H1 (cell line): ENCODE measurements around the gene TP53.

Source experiments
- ATF2 ChIP-seq: IDR thresholded peaks from 2 replicates; pipeline ENCODE4 v1.6.1; 2012; ENCODE audit warnings: low read length, inconsistent platforms
- CREB1 ChIP-seq: IDR thresholded peaks from 2 replicates; pipeline ENCODE4 v1.6.1; 2012; ENCODE audit warnings: inconsistent platforms
- EZH2 ChIP-seq: fragments of 200-600 bp; sonication (generic); IDR thresholded peaks from 2 replicates; pipeline ENCODE4 v1.7.1; 2012; ENCODE audit warnings: low read depth, mild to moderate bottlenecking, moderate library complexity, low read length, inconsistent platforms; ENCODE audit not compliant: severe bottlenecking
- NRF1 ChIP-seq: IDR thresholded peaks from 2 replicates; pipeline ENCODE4 v1.6.1; 2011; ENCODE audit warnings: mild to moderate bottlenecking, low read depth, low read length, improper control_type of control experiment
- POLR2A ChIP-seq, 2 experiments: IDR thresholded peaks; 1 replicate in 1 of 2; 2 replicates in 1 of 2; pipeline ENCODE4 v1.6.1; 2011; ENCODE audit warnings: low read depth in 2 of 2, low read length in 2 of 2, mild to moderate bottlenecking in 2 of 2; ENCODE audit errors: control extremely low read depth in 1 of 2
- POLR2AphosphoS5 ChIP-seq: IDR thresholded peaks from 2 replicates; pipeline ENCODE4 v1.6.1; 2011; ENCODE audit warnings: low read depth, low read length
- RFX5 ChIP-seq: IDR thresholded peaks from 2 replicates; pipeline ENCODE4 v1.6.1; 2011; ENCODE audit warnings: low read depth, low read length, improper control_type of control experiment, borderline replicate concordance
- SP1 ChIP-seq: IDR thresholded peaks from 2 replicates; pipeline ENCODE4 v1.6.1; 2011; ENCODE audit warnings: low read depth, low read length
- TAF1 ChIP-seq: IDR thresholded peaks from 2 replicates; pipeline ENCODE4 v1.6.1; 2011; ENCODE audit warnings: mild to moderate bottlenecking, low read depth, low read length
- TF ChIP-seq, protein P1 (sequence below), 3 experiments: IDR thresholded peaks; 1 replicate in 2 of 3; 2 replicates in 1 of 3; pipeline versions ENCODE4 v1.5.1 to v1.6.1; 2011; ENCODE audit warnings: low read length in 3 of 3, mild to moderate bottlenecking in 3 of 3, inconsistent platforms in 2 of 3, low read depth in 1 of 3, moderate library complexity in 1 of 3; ENCODE audit not compliant: insufficient read depth in 1 of 3; ENCODE audit errors: control extremely low read depth in 1 of 3
- TF ChIP-seq, protein P2 (sequence below): IDR thresholded peaks from 2 replicates; pipeline ENCODE4 v1.6.1; 2012; ENCODE audit warnings: inconsistent platforms
- TF ChIP-seq, protein P3 (sequence below): fragments of 300-600 bp; sonication (generic); IDR thresholded peaks from 2 replicates; pipeline ENCODE4 v1.7.1; 2012; ENCODE audit warnings: low read length, moderate library complexity, mild to moderate bottlenecking, inconsistent platforms; ENCODE audit not compliant: insufficient replicate concordance

GRCh38 chr17:7711051-7711755 lies 23.9 kb upstream of the TP53 start:
- TF ChIP-seq, protein P1, sequence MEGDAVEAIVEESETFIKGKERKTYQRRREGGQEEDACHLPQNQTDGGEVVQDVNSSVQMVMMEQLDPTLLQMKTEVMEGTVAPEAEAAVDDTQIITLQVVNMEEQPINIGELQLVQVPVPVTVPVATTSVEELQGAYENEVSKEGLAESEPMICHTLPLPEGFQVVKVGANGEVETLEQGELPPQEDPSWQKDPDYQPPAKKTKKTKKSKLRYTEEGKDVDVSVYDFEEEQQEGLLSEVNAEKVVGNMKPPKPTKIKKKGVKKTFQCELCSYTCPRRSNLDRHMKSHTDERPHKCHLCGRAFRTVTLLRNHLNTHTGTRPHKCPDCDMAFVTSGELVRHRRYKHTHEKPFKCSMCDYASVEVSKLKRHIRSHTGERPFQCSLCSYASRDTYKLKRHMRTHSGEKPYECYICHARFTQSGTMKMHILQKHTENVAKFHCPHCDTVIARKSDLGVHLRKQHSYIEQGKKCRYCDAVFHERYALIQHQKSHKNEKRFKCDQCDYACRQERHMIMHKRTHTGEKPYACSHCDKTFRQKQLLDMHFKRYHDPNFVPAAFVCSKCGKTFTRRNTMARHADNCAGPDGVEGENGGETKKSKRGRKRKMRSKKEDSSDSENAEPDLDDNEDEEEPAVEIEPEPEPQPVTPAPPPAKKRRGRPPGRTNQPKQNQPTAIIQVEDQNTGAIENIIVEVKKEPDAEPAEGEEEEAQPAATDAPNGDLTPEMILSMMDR (IDR thresholded peaks at IDR 0.05; ENCODE audit: control extremely low read depth in 1 of 3, insufficient read depth in 1 of 3, low read depth in 1 of 3, low read length in 3 of 3), result peak; percentile 47 to 84 (median 76); a peak in 3 of 4 replicates
- TF ChIP-seq CREB1 (no peak), RFX5 (no peak), POLR2AphosphoS5 (no peak), POLR2A (IDR thresholded peaks at IDR 0.05; ENCODE audit: control extremely low read depth in 1 of 2, low read depth in 2 of 2, low read length in 2 of 2) (no peak), NRF1 (no peak), SP1 (no peak), ATF2 (no peak), TAF1 (no peak), EZH2 (no peak)
- TF ChIP-seq, protein P2, sequence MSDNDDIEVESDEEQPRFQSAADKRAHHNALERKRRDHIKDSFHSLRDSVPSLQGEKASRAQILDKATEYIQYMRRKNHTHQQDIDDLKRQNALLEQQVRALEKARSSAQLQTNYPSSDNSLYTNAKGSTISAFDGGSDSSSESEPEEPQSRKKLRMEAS, result no peak
- TF ChIP-seq, protein P3, sequence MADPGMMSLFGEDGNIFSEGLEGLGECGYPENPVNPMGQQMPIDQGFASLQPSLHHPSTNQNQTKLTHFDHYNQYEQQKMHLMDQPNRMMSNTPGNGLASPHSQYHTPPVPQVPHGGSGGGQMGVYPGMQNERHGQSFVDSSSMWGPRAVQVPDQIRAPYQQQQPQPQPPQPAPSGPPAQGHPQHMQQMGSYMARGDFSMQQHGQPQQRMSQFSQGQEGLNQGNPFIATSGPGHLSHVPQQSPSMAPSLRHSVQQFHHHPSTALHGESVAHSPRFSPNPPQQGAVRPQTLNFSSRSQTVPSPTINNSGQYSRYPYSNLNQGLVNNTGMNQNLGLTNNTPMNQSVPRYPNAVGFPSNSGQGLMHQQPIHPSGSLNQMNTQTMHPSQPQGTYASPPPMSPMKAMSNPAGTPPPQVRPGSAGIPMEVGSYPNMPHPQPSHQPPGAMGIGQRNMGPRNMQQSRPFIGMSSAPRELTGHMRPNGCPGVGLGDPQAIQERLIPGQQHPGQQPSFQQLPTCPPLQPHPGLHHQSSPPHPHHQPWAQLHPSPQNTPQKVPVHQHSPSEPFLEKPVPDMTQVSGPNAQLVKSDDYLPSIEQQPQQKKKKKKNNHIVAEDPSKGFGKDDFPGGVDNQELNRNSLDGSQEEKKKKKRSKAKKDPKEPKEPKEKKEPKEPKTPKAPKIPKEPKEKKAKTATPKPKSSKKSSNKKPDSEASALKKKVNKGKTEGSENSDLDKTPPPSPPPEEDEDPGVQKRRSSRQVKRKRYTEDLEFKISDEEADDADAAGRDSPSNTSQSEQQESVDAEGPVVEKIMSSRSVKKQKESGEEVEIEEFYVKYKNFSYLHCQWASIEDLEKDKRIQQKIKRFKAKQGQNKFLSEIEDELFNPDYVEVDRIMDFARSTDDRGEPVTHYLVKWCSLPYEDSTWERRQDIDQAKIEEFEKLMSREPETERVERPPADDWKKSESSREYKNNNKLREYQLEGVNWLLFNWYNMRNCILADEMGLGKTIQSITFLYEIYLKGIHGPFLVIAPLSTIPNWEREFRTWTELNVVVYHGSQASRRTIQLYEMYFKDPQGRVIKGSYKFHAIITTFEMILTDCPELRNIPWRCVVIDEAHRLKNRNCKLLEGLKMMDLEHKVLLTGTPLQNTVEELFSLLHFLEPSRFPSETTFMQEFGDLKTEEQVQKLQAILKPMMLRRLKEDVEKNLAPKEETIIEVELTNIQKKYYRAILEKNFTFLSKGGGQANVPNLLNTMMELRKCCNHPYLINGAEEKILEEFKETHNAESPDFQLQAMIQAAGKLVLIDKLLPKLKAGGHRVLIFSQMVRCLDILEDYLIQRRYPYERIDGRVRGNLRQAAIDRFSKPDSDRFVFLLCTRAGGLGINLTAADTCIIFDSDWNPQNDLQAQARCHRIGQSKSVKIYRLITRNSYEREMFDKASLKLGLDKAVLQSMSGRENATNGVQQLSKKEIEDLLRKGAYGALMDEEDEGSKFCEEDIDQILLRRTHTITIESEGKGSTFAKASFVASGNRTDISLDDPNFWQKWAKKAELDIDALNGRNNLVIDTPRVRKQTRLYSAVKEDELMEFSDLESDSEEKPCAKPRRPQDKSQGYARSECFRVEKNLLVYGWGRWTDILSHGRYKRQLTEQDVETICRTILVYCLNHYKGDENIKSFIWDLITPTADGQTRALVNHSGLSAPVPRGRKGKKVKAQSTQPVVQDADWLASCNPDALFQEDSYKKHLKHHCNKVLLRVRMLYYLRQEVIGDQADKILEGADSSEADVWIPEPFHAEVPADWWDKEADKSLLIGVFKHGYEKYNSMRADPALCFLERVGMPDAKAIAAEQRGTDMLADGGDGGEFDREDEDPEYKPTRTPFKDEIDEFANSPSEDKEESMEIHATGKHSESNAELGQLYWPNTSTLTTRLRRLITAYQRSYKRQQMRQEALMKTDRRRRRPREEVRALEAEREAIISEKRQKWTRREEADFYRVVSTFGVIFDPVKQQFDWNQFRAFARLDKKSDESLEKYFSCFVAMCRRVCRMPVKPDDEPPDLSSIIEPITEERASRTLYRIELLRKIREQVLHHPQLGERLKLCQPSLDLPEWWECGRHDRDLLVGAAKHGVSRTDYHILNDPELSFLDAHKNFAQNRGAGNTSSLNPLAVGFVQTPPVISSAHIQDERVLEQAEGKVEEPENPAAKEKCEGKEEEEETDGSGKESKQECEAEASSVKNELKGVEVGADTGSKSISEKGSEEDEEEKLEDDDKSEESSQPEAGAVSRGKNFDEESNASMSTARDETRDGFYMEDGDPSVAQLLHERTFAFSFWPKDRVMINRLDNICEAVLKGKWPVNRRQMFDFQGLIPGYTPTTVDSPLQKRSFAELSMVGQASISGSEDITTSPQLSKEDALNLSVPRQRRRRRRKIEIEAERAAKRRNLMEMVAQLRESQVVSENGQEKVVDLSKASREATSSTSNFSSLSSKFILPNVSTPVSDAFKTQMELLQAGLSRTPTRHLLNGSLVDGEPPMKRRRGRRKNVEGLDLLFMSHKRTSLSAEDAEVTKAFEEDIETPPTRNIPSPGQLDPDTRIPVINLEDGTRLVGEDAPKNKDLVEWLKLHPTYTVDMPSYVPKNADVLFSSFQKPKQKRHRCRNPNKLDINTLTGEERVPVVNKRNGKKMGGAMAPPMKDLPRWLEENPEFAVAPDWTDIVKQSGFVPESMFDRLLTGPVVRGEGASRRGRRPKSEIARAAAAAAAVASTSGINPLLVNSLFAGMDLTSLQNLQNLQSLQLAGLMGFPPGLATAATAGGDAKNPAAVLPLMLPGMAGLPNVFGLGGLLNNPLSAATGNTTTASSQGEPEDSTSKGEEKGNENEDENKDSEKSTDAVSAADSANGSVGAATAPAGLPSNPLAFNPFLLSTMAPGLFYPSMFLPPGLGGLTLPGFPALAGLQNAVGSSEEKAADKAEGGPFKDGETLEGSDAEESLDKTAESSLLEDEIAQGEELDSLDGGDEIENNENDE, result no peak
